Neural cell (in vitro differentiated cells): Measurements from ENCODE around the gene ECI2. TPM values are rescaled to one million over a fixed set of nuclear protein-coding genes. Genes with fewer than 3 reads are reported as not detected.

Experiments used
- H2AFZ ChIP-seq: fragments of 200-600, 300-800 bp; sonication (generic), shearing (Covaris generic); 2 replicates; pipeline ENCODE4 v1.6.0; 2014; ENCODE audit warnings: low read depth, mild to moderate bottlenecking, antibody characterized with exemption, low read length, moderate library complexity
- H3F3A ChIP-seq: fragments of 200-600 bp; shearing (Covaris generic); 2 replicates; pipeline ENCODE4 v1.6.1; 2016; ENCODE audit warnings: mild to moderate bottlenecking, moderate library complexity, mixed read lengths, antibody characterized with exemption, low read length; ENCODE audit not compliant: insufficient read depth, poor library complexity, severe bottlenecking
- H3K27ac ChIP-seq: fragments of 200-600, 300-800 bp; sonication (generic), shearing (Covaris generic); 2 replicates; pipeline ENCODE4 v1.5.1; 2014; ENCODE audit warnings: mild to moderate bottlenecking, low read length, moderate library complexity
- H3K27me3 ChIP-seq: fragments of 300-800, 200-600 bp; sonication (generic), shearing (Covaris generic); 2 replicates; pipeline ENCODE4 v1.6.0; 2014; ENCODE audit warnings: mild to moderate bottlenecking, low read depth, low read length, moderate library complexity; ENCODE audit not compliant: insufficient read depth
- H3K36me3 ChIP-seq: fragments of 300-800, 200-600 bp; sonication (generic), shearing (Covaris generic); 2 replicates; pipeline ENCODE4 v1.5.1; 2014; ENCODE audit warnings: mild to moderate bottlenecking, antibody characterized with exemption, low read length, moderate library complexity; ENCODE audit not compliant: insufficient read depth
- H3K4me2 ChIP-seq: fragments of 300-800, 200-600 bp; sonication (generic), shearing (Covaris generic); 2 replicates; pipeline ENCODE4 v1.6.0; 2014; ENCODE audit warnings: mild to moderate bottlenecking, low read length
- H3K4me3 ChIP-seq: fragments of 300-800, 200-600 bp; sonication (generic), shearing (Covaris generic); 2 replicates; pipeline ENCODE4 v1.5.1; 2014; ENCODE audit warnings: mild to moderate bottlenecking, low read length, moderate library complexity
- H3K79me2 ChIP-seq: fragments of 200-600 bp; shearing (Covaris generic); replicated peaks from 2 replicates; pipeline ENCODE4 v1.6.0; 2014; ENCODE audit warnings: mild to moderate bottlenecking, low read length, moderate library complexity; ENCODE audit not compliant: insufficient read depth
- H3K9ac ChIP-seq: fragments of 300-800, 200-600 bp; sonication (generic), shearing (Covaris generic); 2 replicates; pipeline ENCODE4 v1.6.1; 2016; ENCODE audit warnings: mild to moderate bottlenecking, low read length, mixed read lengths
- H3K9me2 ChIP-seq: fragments of 200-600 bp; shearing (Covaris generic); 2 replicates; pipeline ENCODE4 v1.6.1; 2016; ENCODE audit warnings: mild to moderate bottlenecking, low read length, mixed read lengths; ENCODE audit not compliant: insufficient read depth
- H3K9me3 ChIP-seq: fragments of 200-600, 300-800 bp; sonication (generic), shearing (Covaris generic); 2 replicates; pipeline ENCODE4 v1.6.1; 2016; ENCODE audit warnings: mild to moderate bottlenecking, mixed run types, low read length, moderate library complexity, mixed read lengths
- H4K20me1 ChIP-seq: fragments of 200-600 bp; shearing (Covaris generic); 2 replicates; pipeline ENCODE4 v1.6.1; 2016; ENCODE audit warnings: mild to moderate bottlenecking, mixed run types; ENCODE audit not compliant: insufficient read depth
- EP300 ChIP-seq: fragments of 450-650 bp; conservative IDR thresholded peaks from 2 replicates; pipeline ENCODE4 v1.6.1; 2014; ENCODE audit warnings: antibody characterized with exemption, mild to moderate bottlenecking, moderate library complexity; ENCODE audit not compliant: poor library complexity, severe bottlenecking
- EZH2 ChIP-seq: fragments of 200-600, 300-800 bp; shearing (Covaris generic), sonication (generic); IDR thresholded peaks from 2 replicates; pipeline ENCODE4 v1.6.1; 2014; ENCODE audit warnings: antibody characterized with exemption, low read length, borderline replicate concordance, mild to moderate bottlenecking; ENCODE audit not compliant: insufficient read depth, poor library complexity, severe bottlenecking
- MXI1 ChIP-seq: fragments of 450-650 bp; conservative IDR thresholded peaks from 2 replicates; pipeline ENCODE4 v1.6.1; 2014; ENCODE audit warnings: antibody characterized with exemption, mild to moderate bottlenecking; ENCODE audit not compliant: poor library complexity, severe bottlenecking
- POLR2AphosphoS5 ChIP-seq: IDR thresholded peaks from 2 replicates; pipeline ENCODE4 v1.6.1; 2012
- RAD21 ChIP-seq: fragments of 450-650 bp; conservative IDR thresholded peaks from 2 replicates; pipeline ENCODE4 v1.6.1; 2014; ENCODE audit warnings: antibody characterized with exemption, mild to moderate bottlenecking, moderate library complexity
- SMC3 ChIP-seq: fragments of 450-650 bp; conservative IDR thresholded peaks from 2 replicates; pipeline ENCODE4 v1.6.1; 2014; ENCODE audit warnings: antibody characterized with exemption, mild to moderate bottlenecking, moderate library complexity; ENCODE audit not compliant: poor library complexity
- TAF1 ChIP-seq: IDR thresholded peaks from 2 replicates; pipeline ENCODE4 v1.6.1; 2012; ENCODE audit warnings: low read depth
- polyA plus RNA-seq: library from polyadenylated mRNA; depleted of rRNA; stranded (reverse); fragments of >200 nt; gene quantifications from 2 replicates; pipeline ENCODE4 v1.2.3, GENCODE V29; 2014
- TF ChIP-seq, protein P1 (sequence below): fragments of 450-650 bp; IDR thresholded peaks from 2 replicates; pipeline ENCODE4 v1.5.1; 2014; ENCODE audit warnings: antibody characterized with exemption, mild to moderate bottlenecking, moderate library complexity; ENCODE audit not compliant: poor library complexity, severe bottlenecking
- TF ChIP-seq, protein P2 (sequence below): IDR thresholded peaks from 2 replicates; pipeline ENCODE4 v1.6.1; 2012; ENCODE audit warnings: borderline replicate concordance

ECI2 gene
- polyA plus RNA-seq, 1 donor from 2014 or later = 27.5 TPM

DNA sequence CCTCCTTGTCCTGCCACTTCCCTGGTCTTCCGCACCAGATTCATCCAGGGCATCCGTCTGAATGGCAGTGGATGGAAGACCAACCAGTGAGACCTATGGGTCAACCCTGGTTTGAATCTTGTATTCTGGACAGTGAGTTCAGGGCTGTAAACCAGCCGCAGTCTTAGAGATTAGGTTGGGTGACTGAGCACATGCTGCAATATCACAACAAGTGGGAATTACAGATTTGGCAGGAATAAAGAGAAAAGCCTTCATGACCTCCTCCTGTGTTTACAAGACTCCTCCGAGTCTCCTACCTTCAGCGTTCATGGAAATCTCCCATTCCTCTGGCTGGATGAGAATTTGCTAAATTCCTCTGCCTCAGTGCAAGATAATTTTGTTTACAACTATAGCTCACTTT is 9.9 kb downstream of the ECI2 start:
- Histone ChIP-seq H3K4me3 (no peak overlapping the region), H3K4me2 (no peak overlapping the region), H3K9me3 (no peaks in the 10 kb centered on the region), H3K9ac (no peak overlapping the region), H2AFZ (no peak overlapping the region), H3K79me2 (no peaks in the 10 kb centered on the region), H3F3A (no peaks in the 10 kb centered on the region), H3K27ac (no peak overlapping the region), H3K27me3 (no peaks in the 10 kb centered on the region), H3K9me2 (no peaks in the 10 kb centered on the region), H3K36me3 (peaks cover 11% of the 10 kb centered on the region), H4K20me1 (no peaks in the 10 kb centered on the region)
- TF ChIP-seq POLR2AphosphoS5 (no peak), EP300 (no peak), TAF1 (no peak), RAD21 (no peak), EZH2 (no peak), MXI1 (no peak), SMC3 (no peak)
- TF ChIP-seq, protein P1, sequence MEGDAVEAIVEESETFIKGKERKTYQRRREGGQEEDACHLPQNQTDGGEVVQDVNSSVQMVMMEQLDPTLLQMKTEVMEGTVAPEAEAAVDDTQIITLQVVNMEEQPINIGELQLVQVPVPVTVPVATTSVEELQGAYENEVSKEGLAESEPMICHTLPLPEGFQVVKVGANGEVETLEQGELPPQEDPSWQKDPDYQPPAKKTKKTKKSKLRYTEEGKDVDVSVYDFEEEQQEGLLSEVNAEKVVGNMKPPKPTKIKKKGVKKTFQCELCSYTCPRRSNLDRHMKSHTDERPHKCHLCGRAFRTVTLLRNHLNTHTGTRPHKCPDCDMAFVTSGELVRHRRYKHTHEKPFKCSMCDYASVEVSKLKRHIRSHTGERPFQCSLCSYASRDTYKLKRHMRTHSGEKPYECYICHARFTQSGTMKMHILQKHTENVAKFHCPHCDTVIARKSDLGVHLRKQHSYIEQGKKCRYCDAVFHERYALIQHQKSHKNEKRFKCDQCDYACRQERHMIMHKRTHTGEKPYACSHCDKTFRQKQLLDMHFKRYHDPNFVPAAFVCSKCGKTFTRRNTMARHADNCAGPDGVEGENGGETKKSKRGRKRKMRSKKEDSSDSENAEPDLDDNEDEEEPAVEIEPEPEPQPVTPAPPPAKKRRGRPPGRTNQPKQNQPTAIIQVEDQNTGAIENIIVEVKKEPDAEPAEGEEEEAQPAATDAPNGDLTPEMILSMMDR = no peak
- TF ChIP-seq, protein P2, sequence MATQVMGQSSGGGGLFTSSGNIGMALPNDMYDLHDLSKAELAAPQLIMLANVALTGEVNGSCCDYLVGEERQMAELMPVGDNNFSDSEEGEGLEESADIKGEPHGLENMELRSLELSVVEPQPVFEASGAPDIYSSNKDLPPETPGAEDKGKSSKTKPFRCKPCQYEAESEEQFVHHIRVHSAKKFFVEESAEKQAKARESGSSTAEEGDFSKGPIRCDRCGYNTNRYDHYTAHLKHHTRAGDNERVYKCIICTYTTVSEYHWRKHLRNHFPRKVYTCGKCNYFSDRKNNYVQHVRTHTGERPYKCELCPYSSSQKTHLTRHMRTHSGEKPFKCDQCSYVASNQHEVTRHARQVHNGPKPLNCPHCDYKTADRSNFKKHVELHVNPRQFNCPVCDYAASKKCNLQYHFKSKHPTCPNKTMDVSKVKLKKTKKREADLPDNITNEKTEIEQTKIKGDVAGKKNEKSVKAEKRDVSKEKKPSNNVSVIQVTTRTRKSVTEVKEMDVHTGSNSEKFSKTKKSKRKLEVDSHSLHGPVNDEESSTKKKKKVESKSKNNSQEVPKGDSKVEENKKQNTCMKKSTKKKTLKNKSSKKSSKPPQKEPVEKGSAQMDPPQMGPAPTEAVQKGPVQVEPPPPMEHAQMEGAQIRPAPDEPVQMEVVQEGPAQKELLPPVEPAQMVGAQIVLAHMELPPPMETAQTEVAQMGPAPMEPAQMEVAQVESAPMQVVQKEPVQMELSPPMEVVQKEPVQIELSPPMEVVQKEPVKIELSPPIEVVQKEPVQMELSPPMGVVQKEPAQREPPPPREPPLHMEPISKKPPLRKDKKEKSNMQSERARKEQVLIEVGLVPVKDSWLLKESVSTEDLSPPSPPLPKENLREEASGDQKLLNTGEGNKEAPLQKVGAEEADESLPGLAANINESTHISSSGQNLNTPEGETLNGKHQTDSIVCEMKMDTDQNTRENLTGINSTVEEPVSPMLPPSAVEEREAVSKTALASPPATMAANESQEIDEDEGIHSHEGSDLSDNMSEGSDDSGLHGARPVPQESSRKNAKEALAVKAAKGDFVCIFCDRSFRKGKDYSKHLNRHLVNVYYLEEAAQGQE = no peak

DNA sequence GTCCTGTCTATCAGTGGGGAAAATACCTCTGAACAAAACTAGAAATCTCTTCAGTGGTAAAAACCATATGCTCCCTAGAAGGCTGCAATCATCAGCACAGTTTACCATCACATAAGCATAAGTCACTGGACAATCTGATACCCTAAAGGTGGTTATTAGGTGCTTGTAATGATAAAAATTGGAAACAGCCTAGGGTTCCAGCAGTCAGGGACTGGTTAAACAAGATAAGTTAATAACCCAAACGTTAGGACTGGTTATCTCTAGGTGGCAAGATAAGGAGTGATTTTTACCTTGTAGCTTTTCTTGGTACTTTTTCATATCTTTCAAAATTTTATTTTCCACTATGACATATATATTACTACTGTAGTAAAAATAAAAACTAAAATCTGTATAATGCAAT is 11.0 kb downstream of the ECI2 start:
- Histone ChIP-seq H3K4me2 (no peak overlapping the region), H2AFZ (no peak overlapping the region), H3F3A (no peaks in the 10 kb centered on the region), H3K27ac (no peak overlapping the region), H3K9me2 (no peaks in the 10 kb centered on the region), H3K27me3 (no peaks in the 10 kb centered on the region), H4K20me1 (no peaks in the 10 kb centered on the region), H3K4me3 (no peak overlapping the region), H3K36me3 (peaks cover 13% of the 10 kb centered on the region), H3K79me2 (no peaks in the 10 kb centered on the region), H3K9ac (no peak overlapping the region), H3K9me3 (no peaks in the 10 kb centered on the region)
- no peak for TF ChIP-seq POLR2AphosphoS5
- no peak for TF ChIP-seq MXI1
- TF ChIP-seq SMC3 = no peak
- TF ChIP-seq, protein P2 = no peak
- TF ChIP-seq TAF1 = no peak
- no peak for TF ChIP-seq EP300
- TF ChIP-seq, protein P1 = no peak
- no peak for TF ChIP-seq RAD21
- TF ChIP-seq EZH2 = no peak
